ENCODE data around the gene TRIM27.
"Not testable (repeated sequence)": the region's sequence is repeated elsewhere in the genome, so short reads cannot be mapped to it uniquely, and the experiment has no call there.

TRIM27 gene

GRCh38 chr6:28941684-28942448 is 18.1 kb upstream of the TRIM27 start:
- no peak for DNase-seq (ENCODE audit: low spot score)

- DNase-seq (ENCODE audit: low spot score) = peak; percentile 92
These were observed 17.3 kb upstream of the TRIM27 start for GRCh38 chr6:28940858-28941683.

- peak; percentile 80 for DNase-seq (ENCODE audit: low spot score)
These were observed 16.6 kb upstream of the TRIM27 start for GRCh38 chr6:28940294-28940857.

- no peak for DNase-seq (ENCODE audit: low spot score)
These were observed 9.3 kb upstream of the TRIM27 start for GRCh38 chr6:28933069-28933468.

GRCh38 chr6:28929887-28930620 is 6.3 kb upstream of the TRIM27 start:
- DNase-seq (ENCODE audit: low spot score) = no peak

GRCh38 chr6:28929339-28929738 is 5.6 kb upstream of the TRIM27 start:
- DNase-seq (ENCODE audit: low spot score) = not testable (repeated sequence)

- DNase-seq (ENCODE audit: low spot score) = no peak
These were observed 4.1 kb upstream of the TRIM27 start for GRCh38 chr6:28927846-28928245.

- peak; percentile 71 for DNase-seq (ENCODE audit: low spot score)
These were observed 916 bp downstream of the TRIM27 start for GRCh38 chr6:28922821-28923317.

- peak; percentile 85 for DNase-seq (ENCODE audit: low spot score)
These were observed 1.6 kb downstream of the TRIM27 start for GRCh38 chr6:28922004-28922820.

GRCh38 chr6:28920281-28920680 is 3.5 kb downstream of the TRIM27 start:
- peak; percentile 25 for DNase-seq (ENCODE audit: low spot score)

GRCh38 chr6:28914941-28915340 is 8.8 kb downstream of the TRIM27 start:
- DNase-seq (ENCODE audit: low spot score) = no peak

- no peak for DNase-seq (ENCODE audit: low spot score)
These were observed 12.7 kb downstream of the TRIM27 start for GRCh38 chr6:28910901-28911690.

GRCh38 chr6:28907394-28907793 is 16.4 kb downstream of the TRIM27 start:
- DNase-seq (ENCODE audit: low spot score) = peak; percentile 8

- DNase-seq (ENCODE audit: low spot score) = no peak
These were observed 17.1 kb downstream of the TRIM27 start for GRCh38 chr6:28906669-28907068.

- DNase-seq (ENCODE audit: low spot score) = no peak
These were observed 20.1 kb downstream of the TRIM27 start for GRCh38 chr6:28903686-28904085.

GRCh38 chr6:28901831-28902230 is 22.0 kb downstream of the TRIM27 start:
- DNase-seq (ENCODE audit: low spot score) = no peak

- DNase-seq (ENCODE audit: low spot score) = no peak
These were observed 23.1 kb downstream of the TRIM27 start for GRCh38 chr6:28900577-28901256.

GRCh38 chr6:28898710-28898965 is 25.1 kb downstream of the TRIM27 start:
- DNase-seq (ENCODE audit: low spot score) = no peak

- DNase-seq (ENCODE audit: low spot score) = peak; percentile 8
These were observed 26.4 kb downstream of the TRIM27 start for GRCh38 chr6:28897369-28897745.

Measured in kidney tubule cell (primary cell).